B cell (primary cell): ENCODE measurements around the gene PHLPP1.

Experiments used
- EZH2 ChIP-seq: IDR thresholded peaks from 2 replicates; pipeline ENCODE4 v1.6.1; 2012; ENCODE audit warnings: borderline replicate concordance, low read depth, mild to moderate bottlenecking, moderate library complexity, low read length; ENCODE audit not compliant: insufficient read depth, poor library complexity, severe bottlenecking
- TF ChIP-seq, protein P1 (sequence below): fragments of 200-600 bp; IDR thresholded peaks from one replicate; pipeline ENCODE4 v1.8.0; 2022; ENCODE audit warnings: antibody characterized with exemption, mild to moderate bottlenecking

DNA sequence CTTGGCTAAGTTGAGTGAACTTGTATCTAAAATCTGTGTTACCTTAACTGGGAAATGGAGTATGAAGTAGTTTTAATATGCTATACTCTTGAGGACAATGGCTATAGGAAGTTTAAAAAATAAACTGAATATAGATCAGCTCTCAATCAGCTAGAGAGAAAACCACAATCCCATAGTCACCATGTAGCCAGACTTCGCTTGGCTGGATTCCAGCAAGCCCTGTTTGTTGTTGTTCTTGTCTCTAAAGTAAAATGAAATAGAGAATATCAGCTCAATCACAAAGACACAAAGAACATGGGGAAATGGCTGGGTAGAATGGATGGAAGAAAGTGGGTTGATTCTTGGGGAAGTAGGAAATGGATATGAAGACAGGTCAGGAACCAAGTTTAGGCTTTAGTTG, 234.9 kb downstream of the PHLPP1 start:
- TF ChIP-seq, protein P1, sequence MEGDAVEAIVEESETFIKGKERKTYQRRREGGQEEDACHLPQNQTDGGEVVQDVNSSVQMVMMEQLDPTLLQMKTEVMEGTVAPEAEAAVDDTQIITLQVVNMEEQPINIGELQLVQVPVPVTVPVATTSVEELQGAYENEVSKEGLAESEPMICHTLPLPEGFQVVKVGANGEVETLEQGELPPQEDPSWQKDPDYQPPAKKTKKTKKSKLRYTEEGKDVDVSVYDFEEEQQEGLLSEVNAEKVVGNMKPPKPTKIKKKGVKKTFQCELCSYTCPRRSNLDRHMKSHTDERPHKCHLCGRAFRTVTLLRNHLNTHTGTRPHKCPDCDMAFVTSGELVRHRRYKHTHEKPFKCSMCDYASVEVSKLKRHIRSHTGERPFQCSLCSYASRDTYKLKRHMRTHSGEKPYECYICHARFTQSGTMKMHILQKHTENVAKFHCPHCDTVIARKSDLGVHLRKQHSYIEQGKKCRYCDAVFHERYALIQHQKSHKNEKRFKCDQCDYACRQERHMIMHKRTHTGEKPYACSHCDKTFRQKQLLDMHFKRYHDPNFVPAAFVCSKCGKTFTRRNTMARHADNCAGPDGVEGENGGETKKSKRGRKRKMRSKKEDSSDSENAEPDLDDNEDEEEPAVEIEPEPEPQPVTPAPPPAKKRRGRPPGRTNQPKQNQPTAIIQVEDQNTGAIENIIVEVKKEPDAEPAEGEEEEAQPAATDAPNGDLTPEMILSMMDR = no peak
- no peak for TF ChIP-seq EZH2
